Activated CD8-positive, alpha-beta memory T cell treated with anti-CD3 and anti-CD28 coated beads for 1 hour (primary cell): ENCODE measurements around the gene ZBTB5.
"Not testable (repeated sequence)": the region's sequence is repeated elsewhere in the genome, so short reads cannot be mapped to it uniquely, and the experiment has no call there.

Experiments used
- DNase-seq, 2 donors: peaks; one replicate each; pipeline ENCODE4 v3.0.0-alpha.2; 2020; ENCODE audit warnings: low read depth in 1 of 2; ENCODE audit errors: extremely low read depth in 1 of 2

ZBTB5 gene

GRCh38 chr9:37426431-37426830 lies 38.8 kb downstream of the ZBTB5 start:
- DNase-seq = not testable (repeated sequence)

GRCh38 chr9:37425298-37425752 lies 39.9 kb downstream of the ZBTB5 start:
- DNase-seq = no peak

- no peak for DNase-seq
These were observed 40.5 kb downstream of the ZBTB5 start for GRCh38 chr9:37424686-37425297.

GRCh38 chr9:37424204-37424685 lies 41.0 kb downstream of the ZBTB5 start:
- no peak for DNase-seq

- DNase-seq = no peak
These were observed 41.7 kb downstream of the ZBTB5 start for GRCh38 chr9:37423508-37423907.

GRCh38 chr9:37422289-37423104 lies 42.8 kb downstream of the ZBTB5 start, which contains the start of gene GRHPR:
TSS of gene GRHPR (plus strand) at chr9:37422696. CDS start at chr9:37422751, 55 bp downstream.
- DNase-seq = peak; percentile 68 to 79

- no peak for DNase-seq
These were observed 43.3 kb downstream of the ZBTB5 start for GRCh38 chr9:37421914-37422288.

GRCh38 chr9:37420271-37421215 lies 44.7 kb downstream of the ZBTB5 start:
- DNase-seq = no peak

- no peak for DNase-seq
These were observed 46.0 kb downstream of the ZBTB5 start for GRCh38 chr9:37419204-37419603.

GRCh38 chr9:37417857-37418618 lies 47.2 kb downstream of the ZBTB5 start:
- DNase-seq = no peak

- no peak for DNase-seq
These were observed 47.9 kb downstream of the ZBTB5 start for GRCh38 chr9:37417252-37417803.

- DNase-seq = peak; percentile 45 to 54
These were observed 50.1 kb downstream of the ZBTB5 start for GRCh38 chr9:37415011-37415719.

GRCh38 chr9:37414503-37414943 lies 50.7 kb downstream of the ZBTB5 start:
- no peak for DNase-seq

- no peak for DNase-seq
These were observed 51.9 kb downstream of the ZBTB5 start for GRCh38 chr9:37413311-37413710.

GRCh38 chr9:37412431-37413151 lies 52.7 kb downstream of the ZBTB5 start:
- no peak for DNase-seq

GRCh38 chr9:37410969-37411785 lies 54.1 kb downstream of the ZBTB5 start:
- DNase-seq = no peak

GRCh38 chr9:37410354-37410861 lies 54.8 kb downstream of the ZBTB5 start:
- DNase-seq = no peak
